Neuronal stem cell (in vitro differentiated cells): ENCODE results near the gene CLTRN.

Source experiments
- DNase-seq: peaks from one replicate; pipeline ENCODE4 v3.0.0-alpha.2; 2013; ENCODE audit warnings: low spot score
- H2AFZ ChIP-seq: one replicate; pipeline ENCODE4 v1.6.1; 2013; ENCODE audit warnings: mild to moderate bottlenecking, low read length, inconsistent platforms
- H2AK5ac ChIP-seq: 2 replicates; pipeline ENCODE4 v1.6.1; 2013; ENCODE audit warnings: low read depth, mild to moderate bottlenecking, inconsistent platforms, low read length, moderate library complexity, mixed read lengths
- H2BK120ac ChIP-seq: 2 replicates; pipeline ENCODE4 v1.6.1; 2013; ENCODE audit warnings: low read depth, mild to moderate bottlenecking, inconsistent platforms, low read length, moderate library complexity, mixed read lengths
- H2BK12ac ChIP-seq: one replicate; pipeline ENCODE4 v1.6.1; 2013; ENCODE audit warnings: low read length, inconsistent platforms
- H2BK15ac ChIP-seq: 2 replicates; pipeline ENCODE4 v1.6.1; 2013; ENCODE audit warnings: mild to moderate bottlenecking, low read length, inconsistent platforms, mixed read lengths
- H2BK5ac ChIP-seq: one replicate; pipeline ENCODE4 v1.6.1; 2013; ENCODE audit warnings: inconsistent platforms, mild to moderate bottlenecking, low read length, moderate library complexity
- H3K14ac ChIP-seq: one replicate; pipeline ENCODE4 v1.6.1; 2013; ENCODE audit warnings: low read length, inconsistent platforms
- H3K18ac ChIP-seq: 2 replicates; pipeline ENCODE4 v1.6.1; 2013; ENCODE audit warnings: low read length, inconsistent platforms
- H3K23ac ChIP-seq: 2 replicates; pipeline ENCODE4 v1.6.1; 2013; ENCODE audit warnings: low read depth, mild to moderate bottlenecking, mixed read lengths, low read length, inconsistent platforms; ENCODE audit not compliant: poor library complexity
- H3K27ac ChIP-seq: replicated peaks from 3 replicates; pipeline ENCODE4 v1.5.1; 2013; ENCODE audit warnings: low read length, inconsistent platforms
- H3K27me3 ChIP-seq, 3 experiments: 2 replicates each; pipeline ENCODE4 v1.6.1; 2013; ENCODE audit warnings: low read length in 3 of 3, mild to moderate bottlenecking in 2 of 3, inconsistent platforms in 1 of 3, low read depth in 1 of 3, mixed read lengths in 1 of 3, moderate library complexity in 1 of 3; ENCODE audit not compliant: control insufficient read depth in 3 of 3, insufficient read depth in 3 of 3
- H3K36me3 ChIP-seq, 2 donors: replicated peaks in 1 of 2; 2 replicates each; pipeline ENCODE4 v1.6.1; 2013; ENCODE audit warnings: low read length in 2 of 2; ENCODE audit not compliant: control insufficient read depth in 2 of 2, insufficient read depth in 2 of 2
- H3K4ac ChIP-seq: 2 replicates; pipeline ENCODE4 v1.6.1; 2013; ENCODE audit warnings: inconsistent platforms, mild to moderate bottlenecking, low read length, moderate library complexity
- H3K4me1 ChIP-seq, 2 donors: 1 replicate in 1 of 2; 2 replicates in 1 of 2; pipeline ENCODE4 v1.6.1; 2013; ENCODE audit warnings: low read length in 2 of 2, low read depth in 1 of 2; ENCODE audit not compliant: control insufficient read depth in 2 of 2, insufficient read depth in 1 of 2
- H3K4me2 ChIP-seq: one replicate; pipeline ENCODE4 v1.6.1; 2013; ENCODE audit warnings: mild to moderate bottlenecking, low read length, inconsistent platforms; ENCODE audit not compliant: insufficient read depth, poor library complexity, severe bottlenecking
- H3K4me3 ChIP-seq, 2 donors: 2 replicates each; pipeline ENCODE4 v1.5.1; 2013; ENCODE audit warnings: low read length in 2 of 2, mild to moderate bottlenecking in 2 of 2, inconsistent platforms in 1 of 2, moderate library complexity in 1 of 2
- H3K79me1 ChIP-seq: one replicate; pipeline ENCODE4 v1.6.1; 2013; ENCODE audit warnings: low read depth, mild to moderate bottlenecking, inconsistent platforms, low read length, moderate library complexity
- H3K9ac ChIP-seq: one replicate; pipeline ENCODE4 v1.6.1; 2013; ENCODE audit warnings: mild to moderate bottlenecking, low read depth, low read length, inconsistent platforms; ENCODE audit not compliant: poor library complexity
- H3K9me3 ChIP-seq, 2 donors: replicated peaks in 1 of 2; 2 replicates each; pipeline versions ENCODE3 to v1.6.1; 2013; ENCODE audit warnings: low read length in 2 of 2, mild to moderate bottlenecking in 2 of 2, inconsistent platforms in 1 of 2, low read depth in 1 of 2, mixed read lengths in 1 of 2, moderate library complexity in 1 of 2; ENCODE audit not compliant: control insufficient read depth in 2 of 2, insufficient read depth in 1 of 2
- H4K8ac ChIP-seq: one replicate; pipeline ENCODE4 v1.6.1; 2013; ENCODE audit warnings: low read depth, mild to moderate bottlenecking, inconsistent platforms, low read length, moderate library complexity
- H4K91ac ChIP-seq: one replicate; pipeline ENCODE4 v1.6.1; 2013; ENCODE audit warnings: low read length, low read depth, mild to moderate bottlenecking, inconsistent platforms; ENCODE audit not compliant: poor library complexity
- WGBS, 2 donors: extraction: QIAGEN DNeasy Blood & Tissue Kit; methylation state at CpG; one replicate each; pipeline ENCODE4 v1.1.7; 2013; ENCODE audit warnings: missing lambda C conversion rate in 2 of 2, mixed read lengths in 1 of 2; ENCODE audit not compliant: insufficient read length in 2 of 2, insufficient replicate concordance in 1 of 2; ENCODE audit errors: extremely low coverage in 2 of 2; 5-methylcytosine and 5-hydroxymethylcytosine counted together

Gene CLTRN

GRCh38 chrX:15681433-15681832 is 16.8 kb upstream of the CLTRN start:
- Histone ChIP-seq H3K4ac (no peak overlapping the region), H3K18ac (no peak overlapping the region), H3K23ac (no peak overlapping the region), H3K27ac (no peak overlapping the region), H4K8ac (no peak overlapping the region), H3K36me3 (peaks cover 1 to 28% of the 10 kb centered on the region in 2 donors), H2BK120ac (no peak overlapping the region), H3K4me1 (peaks cover 0 to 1% of the 10 kb centered on the region in 2 donors), H2BK15ac (no peak overlapping the region), H2AK5ac (no peak overlapping the region), H3K9me3 (no peaks in the 10 kb centered on the region), H3K27me3 (peaks cover 0 to 6% (median 0%) of the 10 kb centered on the region in 3 experiments), H2BK5ac (no peak overlapping the region), H3K4me3 (no peak overlapping the region), H3K14ac (no peak overlapping the region), H2BK12ac (no peak overlapping the region), H2AFZ (no peak overlapping the region), H3K4me2 (no peak overlapping the region), H4K91ac (no peak overlapping the region), H3K79me1 (no peaks in the 10 kb centered on the region), H3K9ac (no peak overlapping the region)
- no CpG with 5 or more reads among the region's 3 CpGs for WGBS, 2 donors
- no peak for DNase-seq

- Histone ChIP-seq H2BK5ac (no peak overlapping the region), H3K14ac (no peak overlapping the region), H3K23ac (no peak overlapping the region), H3K4me3 (no peak overlapping the region), H3K4ac (no peak overlapping the region), H3K27me3 (peaks cover 0 to 6% (median 0%) of the 10 kb centered on the region in 3 experiments), H3K36me3 (peaks cover 1 to 28% of the 10 kb centered on the region in 2 donors), H4K8ac (no peak overlapping the region), H4K91ac (no peak overlapping the region), H3K4me2 (no peak overlapping the region), H2AK5ac (no peak overlapping the region), H3K9me3 (no peaks in the 10 kb centered on the region), H2AFZ (no peak overlapping the region), H3K27ac (no peak overlapping the region), H3K4me1 (peaks cover 0 to 1% of the 10 kb centered on the region in 2 donors), H3K9ac (no peak overlapping the region), H2BK120ac (no peak overlapping the region), H2BK15ac (no peak overlapping the region), H2BK12ac (no peak overlapping the region), H3K18ac (no peak overlapping the region), H3K79me1 (no peaks in the 10 kb centered on the region)
- no peak for DNase-seq
- no CpG with 5 or more reads among the region's 6 CpGs for WGBS, 2 donors
Observed at GRCh38 chrX:15680401-15680800, 15.8 kb upstream of the CLTRN start.

- Histone ChIP-seq H2AK5ac (no peak overlapping the region), H3K4me3 (no peak overlapping the region), H3K18ac (no peak overlapping the region), H3K4ac (no peak overlapping the region), H2BK12ac (no peak overlapping the region), H4K91ac (no peak overlapping the region), H2BK5ac (no peak overlapping the region), H3K4me2 (no peak overlapping the region), H3K9me3 (no peaks in the 10 kb centered on the region), H3K23ac (no peak overlapping the region), H3K27me3 (peaks cover 0 to 6% (median 0%) of the 10 kb centered on the region in 3 experiments), H2AFZ (no peak overlapping the region), H2BK120ac (no peak overlapping the region), H3K27ac (no peak overlapping the region), H3K36me3 (peaks cover 1 to 28% of the 10 kb centered on the region in 2 donors), H4K8ac (no peak overlapping the region), H2BK15ac (no peak overlapping the region), H3K14ac (no peak overlapping the region), H3K4me1 (peaks cover 0 to 1% of the 10 kb centered on the region in 2 donors), H3K9ac (no peak overlapping the region), H3K79me1 (no peaks in the 10 kb centered on the region)
- WGBS, 2 donors: no CpG with 5 or more reads among the region's 6 CpGs
- DNase-seq: no peak
Observed at GRCh38 chrX:15679246-15679645, 14.6 kb upstream of the CLTRN start.

GRCh38 chrX:15678339-15678738 is 13.7 kb upstream of the CLTRN start:
- Histone ChIP-seq H3K23ac (no peak overlapping the region), H3K4me2 (no peak overlapping the region), H4K8ac (no peak overlapping the region), H3K36me3 (peaks cover 1 to 28% of the 10 kb centered on the region in 2 donors), H3K27me3 (peaks cover 0 to 6% (median 0%) of the 10 kb centered on the region in 3 experiments), H3K4me1 (peaks cover 1 to 3% of the 10 kb centered on the region in 2 donors), H4K91ac (no peak overlapping the region), H3K27ac (no peak overlapping the region), H2AFZ (no peak overlapping the region), H2AK5ac (no peak overlapping the region), H2BK120ac (no peak overlapping the region), H2BK5ac (no peak overlapping the region), H3K9ac (no peak overlapping the region), H2BK12ac (no peak overlapping the region), H3K79me1 (no peaks in the 10 kb centered on the region), H3K4ac (no peak overlapping the region), H3K4me3 (no peak overlapping the region), H3K18ac (no peak overlapping the region), H3K14ac (no peak overlapping the region), H3K9me3 (no peaks in the 10 kb centered on the region), H2BK15ac (no peak overlapping the region)
- no peak for DNase-seq
- no CpG with 5 or more reads among the region's 2 CpGs for WGBS, 2 donors
